ENCODE measurements around the gene ZNF385B. TPM values are rescaled to one million over a fixed set of nuclear protein-coding genes. Genes with fewer than 3 reads are reported as not detected.

ZNF385B gene
- total RNA-seq, 1 experiment from 2014 or later: 9.3 TPM

- BruUV-seq (replicated peaks): no TSS peak
- H4K20me1 ChIP-seq (ENCODE audit: insufficient read depth): no peaks in the 10 kb centered on the region
- no peak for ATAC-seq
- no peaks in the 10 kb centered on the region for H3K4me1 ChIP-seq (ENCODE audit: control insufficient read depth in 1 of 2, insufficient read depth in 2 of 2, low read length in 2 of 2)
- RAD21 ChIA-PET (ENCODE audit: low non-redundant PET in 1 of 2, low total read pairs in 2 of 2, uncharacterized antibody in 2 of 2, unreplicated experiment in 2 of 2): no interaction called here
- H3K79me2 ChIP-seq (ENCODE audit: insufficient read depth, low read length): no peaks in the 10 kb centered on the region
- no peaks in the 10 kb centered on the region for H3K9me2 ChIP-seq (ENCODE audit: insufficient read depth)
- no peaks in the 10 kb centered on the region for H3K27me3 ChIP-seq (ENCODE audit: insufficient read depth, low read length)
- POLR2A ChIA-PET: no interaction called here
- intact Hi-C loops (cut with micrococcal nuclease): no loop called here
- H3K9ac ChIP-seq (ENCODE audit: low read length): no peak overlapping the region
- H3K9me3 ChIP-seq (ENCODE audit: control insufficient read depth in 1 of 2, insufficient read depth in 1 of 2, low read depth in 1 of 2, low read length in 2 of 2): no peaks in the 10 kb centered on the region
- no peaks in the 10 kb centered on the region for H3K36me3 ChIP-seq (ENCODE audit: control insufficient read depth in 1 of 2, insufficient read depth in 2 of 2, low read length in 2 of 2)
- CTCF ChIA-PET: no interaction called here
- no peak overlapping the region for H3K27ac ChIP-seq (ENCODE audit: low read depth, low read length)
- no peak overlapping the region for H3K4me3 ChIP-seq (replicated peaks in 1 of 2; ENCODE audit: low read depth in 1 of 2, low read length in 2 of 2)
- H2AFZ ChIP-seq (ENCODE audit: low read depth, low read length, poor library complexity, severe bottlenecking): no peak overlapping the region
- no peak for TF ChIP-seq ZBTB33 (IDR thresholded peaks at IDR 0.05; ENCODE audit: extremely low read depth, insufficient replicate concordance, low read length)
- no peak for TF ChIP-seq ZFX (IDR thresholded peaks at IDR 0.05)
- no peak for TF ChIP-seq SIN3A (IDR thresholded peaks at IDR 0.05; ENCODE audit: low read depth)
- no peak for TF ChIP-seq EGR1 (IDR thresholded peaks at IDR 0.05; ENCODE audit: low read depth)
- TF ChIP-seq CBX3 (IDR thresholded peaks at IDR 0.05; ENCODE audit: low read depth): no peak
- no peak for TF ChIP-seq CEBPB (IDR thresholded peaks at IDR 0.05; ENCODE audit: low read depth)
- TF ChIP-seq ELF1 (IDR thresholded peaks at IDR 0.05; ENCODE audit: borderline replicate concordance, low read depth): no peak
- TF ChIP-seq EZH2phosphoT487 (IDR thresholded peaks at IDR 0.05; ENCODE audit: borderline replicate concordance): no peak
- TF ChIP-seq SRF (IDR thresholded peaks at IDR 0.05; ENCODE audit: low read depth): no peak
- TF ChIP-seq YY1 (IDR thresholded peaks at IDR 0.05; ENCODE audit: extremely low read depth, insufficient replicate concordance, low read depth, low read length): no peak
- no peak for TF ChIP-seq MAX (IDR thresholded peaks at IDR 0.05)
- TF ChIP-seq POLR2A (IDR thresholded peaks at IDR 0.05; ENCODE audit: borderline replicate concordance, extremely low read depth, insufficient read depth, insufficient read length): no peak
- TF ChIP-seq, protein P1, sequence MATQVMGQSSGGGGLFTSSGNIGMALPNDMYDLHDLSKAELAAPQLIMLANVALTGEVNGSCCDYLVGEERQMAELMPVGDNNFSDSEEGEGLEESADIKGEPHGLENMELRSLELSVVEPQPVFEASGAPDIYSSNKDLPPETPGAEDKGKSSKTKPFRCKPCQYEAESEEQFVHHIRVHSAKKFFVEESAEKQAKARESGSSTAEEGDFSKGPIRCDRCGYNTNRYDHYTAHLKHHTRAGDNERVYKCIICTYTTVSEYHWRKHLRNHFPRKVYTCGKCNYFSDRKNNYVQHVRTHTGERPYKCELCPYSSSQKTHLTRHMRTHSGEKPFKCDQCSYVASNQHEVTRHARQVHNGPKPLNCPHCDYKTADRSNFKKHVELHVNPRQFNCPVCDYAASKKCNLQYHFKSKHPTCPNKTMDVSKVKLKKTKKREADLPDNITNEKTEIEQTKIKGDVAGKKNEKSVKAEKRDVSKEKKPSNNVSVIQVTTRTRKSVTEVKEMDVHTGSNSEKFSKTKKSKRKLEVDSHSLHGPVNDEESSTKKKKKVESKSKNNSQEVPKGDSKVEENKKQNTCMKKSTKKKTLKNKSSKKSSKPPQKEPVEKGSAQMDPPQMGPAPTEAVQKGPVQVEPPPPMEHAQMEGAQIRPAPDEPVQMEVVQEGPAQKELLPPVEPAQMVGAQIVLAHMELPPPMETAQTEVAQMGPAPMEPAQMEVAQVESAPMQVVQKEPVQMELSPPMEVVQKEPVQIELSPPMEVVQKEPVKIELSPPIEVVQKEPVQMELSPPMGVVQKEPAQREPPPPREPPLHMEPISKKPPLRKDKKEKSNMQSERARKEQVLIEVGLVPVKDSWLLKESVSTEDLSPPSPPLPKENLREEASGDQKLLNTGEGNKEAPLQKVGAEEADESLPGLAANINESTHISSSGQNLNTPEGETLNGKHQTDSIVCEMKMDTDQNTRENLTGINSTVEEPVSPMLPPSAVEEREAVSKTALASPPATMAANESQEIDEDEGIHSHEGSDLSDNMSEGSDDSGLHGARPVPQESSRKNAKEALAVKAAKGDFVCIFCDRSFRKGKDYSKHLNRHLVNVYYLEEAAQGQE (IDR thresholded peaks at IDR 0.05; ENCODE audit: low read depth): no peak
- no peak for TF ChIP-seq CTCF (IDR thresholded peaks at IDR 0.05 in 2 of 3, conservative IDR thresholded peaks at IDR 0.05 in 1 of 3; ENCODE audit: borderline replicate concordance in 1 of 3, insufficient read depth in 1 of 3, low read depth in 2 of 3, low read length in 2 of 3)
- TF ChIP-seq TCF7L2 (IDR thresholded peaks at IDR 0.05; ENCODE audit: borderline replicate concordance, extremely low read depth, insufficient read depth, insufficient read length): no peak
- H3K4me2 ChIP-seq (ENCODE audit: low read length): no peak overlapping the region
- no peak for DNase-seq (ENCODE audit: low read depth, low spot score)
Observed at GRCh38 chr2:179701524-179702110, 159.8 kb downstream of the ZNF385B start.

Measured in HCT116 (cell line).